Lower lobe of right lung (tissue), 2 donors: ENCODE results near the gene CAMSAP2. TPM values are rescaled to one million over a fixed set of nuclear protein-coding genes. Genes with fewer than 3 reads are reported as not detected.
A peak's percentile ranks its signal among the peaks of the same experiment; 100 is the strongest.
"Not testable (repeated sequence)": the region's sequence is repeated elsewhere in the genome, so short reads cannot be mapped to it uniquely, and the experiment has no call there.

Experiments used
- ATAC-seq, 2 donors: fragments of 200-7000 bp; cut with Tn5 transposase; one replicate each; pipeline ENCODE4 v1.9.1; 2020 to 2022; ENCODE audit warnings: mild to moderate bottlenecking in 2 of 2, moderate library complexity in 2 of 2
- DNase-seq: peaks from one replicate; pipeline ENCODE4 v3.0.0-alpha.2; 2020
- H3K27ac ChIP-seq: fragments of 200-600 bp; one replicate; pipeline ENCODE4 v1.8.0; 2022
- H3K27me3 ChIP-seq: fragments of 200-600 bp; one replicate; pipeline ENCODE4 v1.8.0; 2022; ENCODE audit warnings: low read depth
- H3K36me3 ChIP-seq: fragments of 200-600 bp; one replicate; pipeline ENCODE4 v1.8.0; 2022; ENCODE audit warnings: mild to moderate bottlenecking
- H3K4me1 ChIP-seq: fragments of 200-600 bp; one replicate; pipeline ENCODE4 v1.8.0; 2022
- H3K4me3 ChIP-seq: fragments of 200-600 bp; one replicate; pipeline ENCODE4 v1.8.0; 2022; ENCODE audit warnings: mild to moderate bottlenecking
- H3K9me3 ChIP-seq: fragments of 200-600 bp; one replicate; pipeline ENCODE4 v1.8.0; 2022
- CTCF ChIP-seq: fragments of 200-600 bp; IDR thresholded peaks from one replicate; pipeline ENCODE4 v1.8.0; 2022; ENCODE audit warnings: antibody characterized with exemption, mild to moderate bottlenecking
- intact Hi-C: fragments of 100-400 bp; cut with DNase I; formaldehyde crosslinking; loops from one replicate; pipeline ENCODE4 v1.11.0; 2022
- total RNA-seq: library from RNA; stranded (reverse); fragmentation: NEBNext Ultra II Directional; extraction: Animal tissue kit (Norgen Biotek cat#: 25700); gene quantifications from one replicate; pipeline ENCODE4 v1.2.1, GENCODE V29; 2021
- donor health status: DM: no; HTN: yes; CAD: no; lungs with severe emphysema.

CAMSAP2 gene
- total RNA-seq, 1 donor from 2014 or later: 30.7 TPM

GRCh38 chr1:200784576-200784975 is 45.9 kb downstream of the CAMSAP2 start:
- Histone ChIP-seq H3K4me1 (peaks cover 5% of the 10 kb centered on the region), H3K36me3 (no peaks in the 10 kb centered on the region), H3K9me3 (peaks cover 6% of the 10 kb centered on the region), H3K27ac (no peak overlapping the region), H3K27me3 (no peaks in the 10 kb centered on the region), H3K4me3 (no peak overlapping the region)
- ATAC-seq (no peak), DNase-seq (no peak)
- no peak for TF ChIP-seq CTCF
- intact Hi-C loops: no loop called here

- DNase-seq: no peak
- H3K27ac ChIP-seq: no peak overlapping the region
- H3K4me3 ChIP-seq: no peak overlapping the region
- H3K9me3 ChIP-seq: peaks cover 6% of the 10 kb centered on the region
- H3K4me1 ChIP-seq: no peaks in the 10 kb centered on the region
- no peaks in the 10 kb centered on the region for H3K36me3 ChIP-seq
- ATAC-seq: no peak
- TF ChIP-seq CTCF: no peak
- H3K27me3 ChIP-seq: no peaks in the 10 kb centered on the region
- intact Hi-C loops: no loop called here
Observed at GRCh38 chr1:200786788-200787187, 48.1 kb downstream of the CAMSAP2 start.

- Histone ChIP-seq H3K4me3 (no peak overlapping the region), H3K9me3 (peaks cover 3% of the 10 kb centered on the region), H3K27me3 (no peaks in the 10 kb centered on the region), H3K4me1 (no peaks in the 10 kb centered on the region), H3K36me3 (no peaks in the 10 kb centered on the region), H3K27ac (no peak overlapping the region)
- DNase-seq (no peak), ATAC-seq (no peak)
- no peak for TF ChIP-seq CTCF
- intact Hi-C loops: no loop called here
Observed at GRCh38 chr1:200787896-200788387, 49.2 kb downstream of the CAMSAP2 start.

- intact Hi-C loops: not testable (repeated sequence)
Observed at GRCh38 chr1:200791012-200791411, 52.3 kb downstream of the CAMSAP2 start.

GRCh38 chr1:200793677-200794076 is 55.0 kb downstream of the CAMSAP2 start:
- H3K9me3 ChIP-seq: no peaks in the 10 kb centered on the region
- ATAC-seq: peak in 1 of 2 donors; percentile 74
- intact Hi-C loops: no loop called here
- TF ChIP-seq CTCF: no peak
- H3K4me3 ChIP-seq: no peak overlapping the region
- peaks cover 5% of the 10 kb centered on the region for H3K4me1 ChIP-seq
- no peak overlapping the region for H3K27ac ChIP-seq
- no peaks in the 10 kb centered on the region for H3K36me3 ChIP-seq
- no peaks in the 10 kb centered on the region for H3K27me3 ChIP-seq
- no peak for DNase-seq

More at GRCh38 chr1:200791012-200791411, 52.3 kb downstream of the CAMSAP2 start:
- not testable (repeated sequence) for H3K4me1 ChIP-seq, H3K27ac ChIP-seq, H3K9me3 ChIP-seq, H3K36me3 ChIP-seq, H3K4me3 ChIP-seq, H3K27me3 ChIP-seq, DNase-seq, ATAC-seq

GRCh38 chr1:200794506-200795065 is 55.9 kb downstream of the CAMSAP2 start:
- H3K4me1 ChIP-seq: peaks cover 5% of the 10 kb centered on the region
- TF ChIP-seq CTCF: no peak
- ATAC-seq (no peak), DNase-seq (no peak)
- H3K36me3 ChIP-seq: no peaks in the 10 kb centered on the region
- H3K9me3 ChIP-seq: no peaks in the 10 kb centered on the region
- intact Hi-C loops: no loop called here
- no peak overlapping the region for H3K27ac ChIP-seq
- H3K4me3 ChIP-seq: no peak overlapping the region
- no peaks in the 10 kb centered on the region for H3K27me3 ChIP-seq
